GM23338 (cell line): ENCODE data around the gene TAF8. TPM values are rescaled to one million over a fixed set of nuclear protein-coding genes. Genes with fewer than 3 reads are reported as not detected.

ENCODE experiments used
- ATAC-seq: fragments of 200-7000 bp; cut with Tn5 transposase; 3 replicates; pipeline ENCODE4 v1.9.1; 2020
- DNase-seq: peaks from one replicate; pipeline ENCODE4 v3.0.0-alpha.2; 2015; ENCODE audit warnings: low spot score
- H2AFZ ChIP-seq: fragments of 200-600 bp; sonication (generic); 2 replicates; pipeline ENCODE4 v1.8.0; 2016; ENCODE audit warnings: antibody characterized with exemption, mild to moderate bottlenecking, moderate library complexity
- H3F3A ChIP-seq: fragments of 200-600 bp; sonication (generic); replicated peaks from 2 replicates; pipeline ENCODE4 v1.8.0; 2017; ENCODE audit warnings: antibody characterized with exemption, mixed run types, low read depth
- H3K27ac ChIP-seq: fragments of 200-600 bp; sonication (generic); 2 replicates; pipeline ENCODE4 v1.6.1; 2016; ENCODE audit warnings: low read depth
- H3K27me3 ChIP-seq: fragments of 200-600 bp; sonication (generic); 2 replicates; pipeline ENCODE4 v1.8.0; 2016; ENCODE audit warnings: mild to moderate bottlenecking, mixed run types, moderate library complexity; ENCODE audit not compliant: insufficient read depth
- H3K36me3 ChIP-seq: fragments of 200-600 bp; sonication (generic); 2 replicates; pipeline ENCODE4 v1.8.0; 2016; ENCODE audit warnings: mild to moderate bottlenecking; ENCODE audit not compliant: insufficient read depth
- H3K4me1 ChIP-seq: fragments of 200-600 bp; sonication (generic); 2 replicates; pipeline ENCODE4 v1.8.0; 2016; ENCODE audit warnings: mild to moderate bottlenecking, moderate library complexity; ENCODE audit not compliant: insufficient read depth
- H3K4me2 ChIP-seq: fragments of 200-600 bp; sonication (generic); 2 replicates; pipeline ENCODE4 v1.7.1; 2017; ENCODE audit warnings: mixed run types
- H3K4me3 ChIP-seq: fragments of 200-600 bp; sonication (generic); 2 replicates; pipeline ENCODE4 v1.6.1; 2016; ENCODE audit warnings: mixed run types
- H3K79me2 ChIP-seq: fragments of 200-600 bp; sonication (generic); replicated peaks from 2 replicates; pipeline ENCODE4 v1.8.0; 2017; ENCODE audit warnings: mild to moderate bottlenecking; ENCODE audit not compliant: insufficient read depth
- H3K9me2 ChIP-seq: fragments of 200-600 bp; sonication (generic); 2 replicates; pipeline ENCODE4 v1.8.0; 2017; ENCODE audit not compliant: insufficient read depth
- H4K20me1 ChIP-seq: fragments of 200-600 bp; sonication (generic); replicated peaks from 2 replicates; pipeline ENCODE4 v1.8.0; 2017; ENCODE audit warnings: mild to moderate bottlenecking; ENCODE audit not compliant: insufficient read depth
- H3K27ac Mint-ChIP-seq: 2 replicates; pipeline ENCODE4 v1.8.0; 2020; ENCODE audit warnings: inconsistent platforms, mild to moderate bottlenecking, moderate library complexity, mixed read lengths
- H3K27me3 Mint-ChIP-seq: 3 replicates; pipeline ENCODE4 v1.8.0; 2022; ENCODE audit warnings: low read depth, mild to moderate bottlenecking, moderate library complexity, mixed read lengths, inconsistent platforms; ENCODE audit not compliant: insufficient read depth, poor library complexity
- H3K36me3 Mint-ChIP-seq: 3 replicates; pipeline ENCODE4 v1.8.0; 2021; ENCODE audit warnings: low read depth, mild to moderate bottlenecking, inconsistent platforms, moderate library complexity, mixed read lengths
- H3K4me1 Mint-ChIP-seq: 3 replicates; pipeline ENCODE4 v1.8.0; 2020; ENCODE audit warnings: mild to moderate bottlenecking, inconsistent platforms, mixed read lengths
- H3K4me3 Mint-ChIP-seq: 3 replicates; pipeline ENCODE4 v1.8.0; 2021; ENCODE audit warnings: moderate library complexity, mild to moderate bottlenecking, inconsistent platforms, mixed read lengths
- H3K9me3 Mint-ChIP-seq: 3 replicates; pipeline ENCODE4 v1.8.0; 2020; ENCODE audit warnings: moderate library complexity, mild to moderate bottlenecking, inconsistent platforms, mixed read lengths
- CREB1 ChIP-seq: fragments of 250-450 bp; sonication (Bioruptor Pico); IDR thresholded peaks from 2 replicates; pipeline ENCODE4 v1.5.0; 2020; ENCODE audit warnings: low read depth, mild to moderate bottlenecking, moderate library complexity
- CTCF ChIP-seq, 2 experiments: fragments of 200-600 bp in 1 of 2; sonication (generic) in 1 of 2; conservative IDR thresholded peaks; 2 replicates each; pipeline versions ENCODE4 v1.5.1 to v1.6.1; 2016 to 2017; ENCODE audit warnings: antibody characterized with exemption in 2 of 2, low read depth in 2 of 2, mild to moderate bottlenecking in 2 of 2, moderate library complexity in 1 of 2
- EZH2 ChIP-seq: fragments of 200-600 bp; sonication (generic); IDR thresholded peaks from one replicate; pipeline ENCODE4 v1.8.0; 2017; ENCODE audit warnings: antibody characterized with exemption, mild to moderate bottlenecking, low read depth; ENCODE audit not compliant: unreplicated experiment
- EZH2phosphoT487 ChIP-seq: fragments of 200-600 bp; sonication (generic); IDR thresholded peaks from one replicate; pipeline ENCODE4 v1.8.1; 2018; ENCODE audit warnings: antibody characterized with exemption; ENCODE audit not compliant: unreplicated experiment
- JUNB ChIP-seq: IDR thresholded peaks from one replicate; pipeline ENCODE4 v1.6.1; 2016; ENCODE audit warnings: antibody characterized with exemption; ENCODE audit not compliant: unreplicated experiment
- NANOG ChIP-seq: IDR thresholded peaks from 2 replicates; pipeline ENCODE4 v1.6.1; 2016; ENCODE audit warnings: antibody characterized with exemption, borderline replicate concordance
- POLR2AphosphoS5 ChIP-seq: IDR thresholded peaks from 2 replicates; pipeline ENCODE4 v1.6.1; 2016; ENCODE audit warnings: antibody characterized with exemption, low read depth
- REST ChIP-seq: IDR thresholded peaks from one replicate; pipeline ENCODE4 v1.6.1; 2018; ENCODE audit warnings: antibody characterized with exemption; ENCODE audit not compliant: unreplicated experiment
- ZNF114 ChIP-seq: fragments of 250-450 bp; sonication (Bioruptor Pico); IDR thresholded peaks from 2 replicates; pipeline ENCODE4 v1.5.0; 2020; ENCODE audit warnings: mild to moderate bottlenecking, moderate library complexity
- ZNF331 ChIP-seq: fragments of 250-450 bp; sonication (Bioruptor Pico); IDR thresholded peaks from 2 replicates; pipeline ENCODE4 v1.5.0; 2020; ENCODE audit warnings: low read depth, mild to moderate bottlenecking, moderate library complexity
- polyA plus RNA-seq: library from polyadenylated mRNA; unstranded; fragments of >200 nt; fragmentation: Nextera tagmentation; extraction: Ambion mirVana; gene quantifications from 2 replicates; pipeline ENCODE4 v1.2.1, GENCODE V29; 2016
- total RNA-seq: library from RNA; depleted of rRNA; stranded (reverse); fragments of >200 nt; shearing (Covaris generic); gene quantifications from 2 replicates; pipeline ENCODE4 v1.2.3, GENCODE V29; 2014
- TF ChIP-seq, protein P1 (sequence below): IDR thresholded peaks from 2 replicates; pipeline ENCODE4 v1.6.1; 2016; ENCODE audit warnings: antibody characterized with exemption

Gene TAF8
- total and polyA plus RNA-seq, 2 experiments from 2014 or later: 18.7 to 30.6 TPM

DNA sequence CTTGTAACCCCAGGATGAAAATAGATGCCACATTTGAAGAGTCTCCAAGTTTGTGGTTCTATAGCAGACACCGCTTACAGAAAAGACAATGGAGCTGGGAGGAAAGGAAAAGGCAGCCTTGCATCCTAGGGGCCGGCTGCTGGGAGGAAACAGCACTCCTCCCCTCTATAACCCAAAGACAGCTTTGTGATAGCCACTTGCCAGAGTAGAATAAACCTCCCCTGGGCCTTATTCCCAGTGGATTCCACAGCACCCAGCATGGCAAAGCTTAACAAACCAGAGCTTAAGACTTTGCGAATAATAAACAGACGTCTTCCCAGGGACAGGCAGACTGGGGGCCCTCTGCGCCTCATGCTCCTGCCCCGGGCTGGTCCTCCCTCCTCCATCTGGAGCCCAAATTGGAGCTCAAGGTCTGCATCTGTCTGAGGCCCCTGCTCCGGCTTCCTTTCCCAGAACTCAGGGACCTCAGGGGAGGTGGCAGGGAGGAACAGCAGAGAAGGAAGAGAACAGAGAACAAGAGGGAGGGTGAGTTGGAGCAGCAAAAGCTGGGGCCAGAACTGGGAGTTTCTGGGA, 8.8 kb upstream of the TAF8 start:
- no peak for ATAC-seq
- no peaks in the 10 kb centered on the region for H3K36me3 Mint-ChIP-seq
- H3K4me3 ChIP-seq: no peak overlapping the region
- peaks cover 30% of the 10 kb centered on the region for H3K4me1 Mint-ChIP-seq
- H3F3A ChIP-seq: peaks cover 16% of the 10 kb centered on the region; the same call in 1 of the 2 replicates
- no peak overlapping the region for H3K4me3 Mint-ChIP-seq
- no peak overlapping the region for H3K27ac Mint-ChIP-seq
- peaks cover 16% of the 10 kb centered on the region for H3K4me1 ChIP-seq
- H3K9me3 Mint-ChIP-seq: no peaks in the 10 kb centered on the region
- DNase-seq: no peak
- peaks cover 6% of the 10 kb centered on the region; the same call in 1 of the 2 replicates for H4K20me1 ChIP-seq
- H3K27me3 Mint-ChIP-seq: peaks cover 46% of the 10 kb centered on the region
- no peaks in the 10 kb centered on the region for H3K36me3 ChIP-seq
- TF ChIP-seq ZNF331 (CRISPR knock-in tag): no peak
- TF ChIP-seq POLR2AphosphoS5: no peak
- no peak for TF ChIP-seq JUNB
- no peak for TF ChIP-seq CTCF (conservative IDR thresholded peaks at IDR 0.05; ENCODE audit: low read depth in 2 of 2)
- TF ChIP-seq NANOG: no peak
- TF ChIP-seq ZNF114 (CRISPR knock-in tag): no peak
- no peak for TF ChIP-seq CREB1
- no peak for TF ChIP-seq EZH2
- H3K4me2 ChIP-seq: no peak overlapping the region
- 0 out of 2 replicates have a peak overlapping the region, but pooled peaks have one; percentile 32 for H2AFZ ChIP-seq
- peaks cover 40% of the 10 kb centered on the region for H3K27me3 ChIP-seq
- no peaks in the 10 kb centered on the region for H3K9me2 ChIP-seq
- no peak overlapping the region for H3K27ac ChIP-seq
- H3K79me2 ChIP-seq: no peaks in the 10 kb centered on the region

GRCh38 chr6:42042108-42042507, 8.2 kb upstream of the TAF8 start:
- no peak for DNase-seq
- H3K4me3 Mint-ChIP-seq: no peak overlapping the region
- H3K4me3 ChIP-seq: no peak overlapping the region
- no peaks in the 10 kb centered on the region for H3K36me3 ChIP-seq
- peaks cover 16% of the 10 kb centered on the region; the same call in 1 of the 2 replicates for H3F3A ChIP-seq
- H3K79me2 ChIP-seq: no peaks in the 10 kb centered on the region
- no peak overlapping the region for H3K4me2 ChIP-seq
- H3K4me1 ChIP-seq: peaks cover 18% of the 10 kb centered on the region
- H3K27ac ChIP-seq: no peak overlapping the region
- no peaks in the 10 kb centered on the region for H3K36me3 Mint-ChIP-seq
- H3K27me3 Mint-ChIP-seq: peaks cover 51% of the 10 kb centered on the region
- H2AFZ ChIP-seq: no peak overlapping the region
- no peaks in the 10 kb centered on the region for H3K9me2 ChIP-seq
- H3K27me3 ChIP-seq: peaks cover 45% of the 10 kb centered on the region
- H4K20me1 ChIP-seq: peaks cover 10% of the 10 kb centered on the region; the same call in 1 of the 2 replicates
- no peak for ATAC-seq
- H3K27ac Mint-ChIP-seq: no peak overlapping the region
- no peaks in the 10 kb centered on the region for H3K9me3 Mint-ChIP-seq
- peaks cover 30% of the 10 kb centered on the region for H3K4me1 Mint-ChIP-seq
- TF ChIP-seq EZH2phosphoT487: no peak
- TF ChIP-seq REST: no peak
- TF ChIP-seq EZH2: no peak
- no peak for TF ChIP-seq CREB1
- TF ChIP-seq NANOG: no peak
- TF ChIP-seq, protein P1, sequence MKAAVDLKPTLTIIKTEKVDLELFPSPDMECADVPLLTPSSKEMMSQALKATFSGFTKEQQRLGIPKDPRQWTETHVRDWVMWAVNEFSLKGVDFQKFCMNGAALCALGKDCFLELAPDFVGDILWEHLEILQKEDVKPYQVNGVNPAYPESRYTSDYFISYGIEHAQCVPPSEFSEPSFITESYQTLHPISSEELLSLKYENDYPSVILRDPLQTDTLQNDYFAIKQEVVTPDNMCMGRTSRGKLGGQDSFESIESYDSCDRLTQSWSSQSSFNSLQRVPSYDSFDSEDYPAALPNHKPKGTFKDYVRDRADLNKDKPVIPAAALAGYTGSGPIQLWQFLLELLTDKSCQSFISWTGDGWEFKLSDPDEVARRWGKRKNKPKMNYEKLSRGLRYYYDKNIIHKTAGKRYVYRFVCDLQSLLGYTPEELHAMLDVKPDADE: no peak
- no peak for TF ChIP-seq CTCF (conservative IDR thresholded peaks at IDR 0.05; ENCODE audit: low read depth in 2 of 2)
- TF ChIP-seq JUNB: no peak
